ENCODE measurements around the gene SEMA4F.

GRCh38 chr2:74617122-74617521 lies 36.9 kb upstream of the SEMA4F start:
- no peak for TF ChIP-seq CTCF (IDR thresholded peaks at IDR 0.05)
- no peak for TF ChIP-seq POLR2A (IDR thresholded peaks at IDR 0.05)

Measured in ovary (tissue), 3 donors.